HG03025 (cell line): ENCODE results near the gene NEK2.
"Not testable (repeated sequence)": the region's sequence is repeated elsewhere in the genome, so short reads cannot be mapped to it uniquely, and the experiment has no call there.

ENCODE experiments used
- ATAC-seq: cut with Tn5 transposase; IDR thresholded peaks from one replicate; pipeline ENCODE4 v1.9.1; 2021; ENCODE audit warnings: mild to moderate bottlenecking, moderate library complexity; ENCODE audit not compliant: unreplicated experiment, low FRiP score

Gene NEK2

GRCh38 chr1:211652371-211652770 is 23.1 kb downstream of the NEK2 start:
- no peak for ATAC-seq

- ATAC-seq, result no peak
Observed at GRCh38 chr1:211650904-211651303, 24.5 kb downstream of the NEK2 start.

- ATAC-seq, result no peak
Observed at GRCh38 chr1:211648980-211649934, 26.2 kb downstream of the NEK2 start.

- ATAC-seq, result no peak
Observed at GRCh38 chr1:211648336-211648735, 27.1 kb downstream of the NEK2 start.

GRCh38 chr1:211647711-211648121 is 27.7 kb downstream of the NEK2 start:
- no peak for ATAC-seq

GRCh38 chr1:211646566-211646965 is 28.9 kb downstream of the NEK2 start:
- ATAC-seq, result no peak

GRCh38 chr1:211645601-211646000 is 29.8 kb downstream of the NEK2 start:
- not testable (repeated sequence) for ATAC-seq

GRCh38 chr1:211644653-211645052 is 30.8 kb downstream of the NEK2 start:
- ATAC-seq, result no peak

- no peak for ATAC-seq
Observed at GRCh38 chr1:211643324-211644212, 31.9 kb downstream of the NEK2 start.

GRCh38 chr1:211642870-211643269 is 32.6 kb downstream of the NEK2 start:
- no peak for ATAC-seq

- ATAC-seq, result no peak
Observed at GRCh38 chr1:211641942-211642341, 33.5 kb downstream of the NEK2 start.

- ATAC-seq, result no peak
Observed at GRCh38 chr1:211641044-211641800, 34.2 kb downstream of the NEK2 start.

GRCh38 chr1:211640301-211640630 is 35.2 kb downstream of the NEK2 start:
- ATAC-seq, result no peak

- ATAC-seq, result no peak
Observed at GRCh38 chr1:211639475-211640300, 35.7 kb downstream of the NEK2 start.

- ATAC-seq, result no peak
Observed at GRCh38 chr1:211638689-211639101, 36.7 kb downstream of the NEK2 start.

- ATAC-seq, result no peak
Observed at GRCh38 chr1:211638246-211638645, 37.2 kb downstream of the NEK2 start.

- no peak for ATAC-seq
Observed at GRCh38 chr1:211637066-211637465, 38.4 kb downstream of the NEK2 start.

- not testable (repeated sequence) for ATAC-seq
Observed at GRCh38 chr1:211636575-211637029, 38.8 kb downstream of the NEK2 start.

GRCh38 chr1:211635597-211636205 is 39.7 kb downstream of the NEK2 start:
- ATAC-seq, result no peak
